Urothelium cell line (cell line): ENCODE measurements around the gene IFI30.

ENCODE experiments used
- DNase-seq: peaks from one replicate; pipeline ENCODE4 v3.0.0; 2011; ENCODE audit warnings: low spot score, mixed read lengths
- FAIRE-seq: peaks from 2 replicates; lab custom pipeline; 2011; peaks lifted over from hg19 to GRCh38; lab: Jason Lieb, UNC

IFI30 gene

GRCh38 chr19:18173572-18174288, at the start of gene IFI30:
Gene IFI30 (plus strand): TSS chr19:18173813. CDS start chr19:18173842, 29 bp downstream.
- FAIRE-seq (no peak), DNase-seq (peak; percentile 74)

GRCh38 chr19:18123819-18124218, 49.8 kb upstream of the IFI30 start:
- no peak for FAIRE-seq

GRCh38 chr19:18126097-18126496, 47.5 kb upstream of the IFI30 start:
- DNase-seq, result no peak
- no peak for FAIRE-seq

More at GRCh38 chr19:18123819-18124218, 49.8 kb upstream of the IFI30 start:
- no peak for DNase-seq

- FAIRE-seq (no peak), DNase-seq (no peak)
Observed at GRCh38 chr19:18128044-18128443, 45.6 kb upstream of the IFI30 start.

- FAIRE-seq (no peak), DNase-seq (no peak)
Observed at GRCh38 chr19:18128805-18129204, 44.8 kb upstream of the IFI30 start.

GRCh38 chr19:18130523-18131242, 42.9 kb upstream of the IFI30 start:
- DNase-seq (no peak), FAIRE-seq (no peak)

GRCh38 chr19:18131841-18132596, 41.6 kb upstream of the IFI30 start:
- no peak for DNase-seq
- FAIRE-seq, result no peak

- FAIRE-seq (no peak), DNase-seq (no peak)
Observed at GRCh38 chr19:18135712-18136584, 37.7 kb upstream of the IFI30 start.

GRCh38 chr19:18137242-18137641, 36.4 kb upstream of the IFI30 start:
- no peak for FAIRE-seq
- DNase-seq, result no peak

GRCh38 chr19:18137657-18138339, 35.8 kb upstream of the IFI30 start:
- FAIRE-seq (no peak), DNase-seq (no peak)

- no peak for DNase-seq
- FAIRE-seq, result no peak
Observed at GRCh38 chr19:18140473-18140872, 33.1 kb upstream of the IFI30 start.

GRCh38 chr19:18141031-18141430, 32.6 kb upstream of the IFI30 start:
- no peak for FAIRE-seq
- no peak for DNase-seq

GRCh38 chr19:18143902-18144301, 29.7 kb upstream of the IFI30 start:
- DNase-seq (no peak), FAIRE-seq (no peak)

- FAIRE-seq (no peak), DNase-seq (no peak)
Observed at GRCh38 chr19:18144361-18144760, 29.3 kb upstream of the IFI30 start.

GRCh38 chr19:18144906-18145305, 28.7 kb upstream of the IFI30 start:
- no peak for FAIRE-seq
- no peak for DNase-seq

- DNase-seq, result no peak
Observed at GRCh38 chr19:18145391-18145999, 28.1 kb upstream of the IFI30 start.

GRCh38 chr19:18147396-18147795, 26.2 kb upstream of the IFI30 start:
- FAIRE-seq (no peak), DNase-seq (no peak)

More at GRCh38 chr19:18145391-18145999, 28.1 kb upstream of the IFI30 start:
- FAIRE-seq, result no peak

GRCh38 chr19:18149596-18149975, 24.0 kb upstream of the IFI30 start:
- no peak for FAIRE-seq
- no peak for DNase-seq

GRCh38 chr19:18150776-18151624, 22.6 kb upstream of the IFI30 start:
- no peak for DNase-seq
- FAIRE-seq, result no peak
